ENCODE results near the gene FBN1.

- no peak for TF ChIP-seq CTCF (conservative IDR thresholded peaks at IDR 0.05)
- TF ChIP-seq ZFX (IDR thresholded peaks at IDR 0.05): no peak
Measured at GRCh38 chr15:48634893-48635292, 10.6 kb downstream of the FBN1 start.

Measured in C4-2B (cell line).